Measurements from ENCODE around the gene FOXN3.

FOXN3 gene

GRCh38 chr14:89134640-89135039 is 282.4 kb downstream of the FOXN3 start:
- TF ChIP-seq CTCF (IDR thresholded peaks at IDR 0.05; ENCODE audit: extremely low read depth, missing control alignments), result no peak

DNA sequence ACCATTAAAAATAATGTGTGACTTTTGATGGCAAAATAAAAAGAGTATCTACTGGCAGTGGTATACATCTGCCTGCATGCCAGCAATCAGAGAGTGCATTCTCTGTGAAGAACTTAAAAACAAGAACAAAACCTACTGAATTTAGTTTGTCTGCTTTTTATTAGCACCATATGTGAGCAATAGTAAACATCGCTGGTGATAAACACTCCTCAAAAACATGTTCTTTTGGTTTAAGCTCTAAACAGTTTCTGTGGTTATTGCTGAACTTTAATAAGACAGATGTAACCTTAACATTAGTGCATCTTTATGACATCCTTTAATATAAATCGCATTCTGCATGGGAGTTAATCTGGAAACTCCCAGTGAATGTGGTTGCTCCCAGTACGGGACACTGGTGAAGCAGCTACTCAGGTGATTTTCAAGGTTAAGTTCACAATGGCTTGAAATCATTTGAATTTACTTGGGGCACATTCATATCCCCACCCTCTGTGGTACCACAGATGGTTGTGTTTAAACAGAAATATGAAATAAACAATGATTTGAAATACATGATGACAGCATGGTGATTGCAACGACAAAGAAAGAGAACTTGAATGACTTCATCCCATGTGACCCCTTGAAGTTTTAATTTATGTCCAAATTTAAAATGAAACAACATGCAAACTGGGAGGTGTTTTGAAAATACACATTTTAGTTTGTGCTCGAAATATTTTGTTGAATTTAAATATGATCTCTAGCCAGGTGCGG is 285.9 kb downstream of the FOXN3 start:
- no peak for DNase-seq (ENCODE audit: low spot score)
- no peak for TF ChIP-seq CTCF (IDR thresholded peaks at IDR 0.05; ENCODE audit: extremely low read depth, missing control alignments)

More at GRCh38 chr14:89134640-89135039, 282.4 kb downstream of the FOXN3 start:
- DNase-seq (ENCODE audit: low spot score), result no peak

DNA sequence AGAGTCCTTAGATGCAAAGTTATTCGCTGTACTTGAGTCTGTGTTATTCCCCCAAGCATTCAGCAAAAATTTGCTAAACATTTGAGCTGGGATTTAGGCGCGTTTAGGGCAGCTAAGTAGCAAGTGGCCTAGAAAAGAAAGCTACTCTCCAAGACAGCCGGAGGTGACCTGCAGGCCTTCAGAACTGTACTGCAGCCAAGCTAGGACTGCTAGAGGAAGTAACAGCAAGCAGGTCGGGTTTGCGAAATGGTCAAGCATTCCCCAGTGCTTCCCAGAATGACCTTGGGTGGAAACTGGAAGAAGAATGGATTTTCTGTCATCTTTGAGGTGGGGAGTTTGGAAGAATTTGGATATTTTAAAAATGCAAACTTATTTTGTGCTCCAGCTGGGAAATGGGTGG is 287.5 kb downstream of the FOXN3 start:
- TF ChIP-seq CTCF (IDR thresholded peaks at IDR 0.05; ENCODE audit: extremely low read depth, missing control alignments), result no peak
- DNase-seq (ENCODE audit: low spot score), result no peak

- TF ChIP-seq CTCF (IDR thresholded peaks at IDR 0.05; ENCODE audit: extremely low read depth, missing control alignments), result no peak
- no peak for DNase-seq (ENCODE audit: low spot score)
These were observed 288.6 kb downstream of the FOXN3 start for GRCh38 chr14:89128311-89129026.

DNA sequence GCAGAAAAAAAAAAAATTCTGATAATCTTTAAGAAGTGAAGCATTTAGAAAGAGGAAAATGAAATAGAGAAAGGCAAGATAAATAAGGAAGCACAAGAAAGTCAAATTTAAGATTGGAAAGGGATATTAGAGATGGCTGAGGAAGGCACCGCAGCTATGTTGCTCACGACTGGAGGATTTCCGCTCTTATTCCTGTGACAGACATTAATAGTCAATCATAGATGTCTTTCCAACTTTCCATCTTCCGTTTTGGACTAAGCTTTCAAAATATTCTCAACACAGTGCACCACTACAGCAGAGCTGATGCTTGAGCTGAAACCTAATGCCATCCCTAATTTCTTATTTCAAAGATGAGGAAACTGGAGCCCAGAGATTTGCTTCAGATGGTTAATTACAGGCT is 290.6 kb downstream of the FOXN3 start:
- DNase-seq (ENCODE audit: low spot score), result no peak
- TF ChIP-seq CTCF (IDR thresholded peaks at IDR 0.05; ENCODE audit: extremely low read depth, missing control alignments), result no peak

- no peak for DNase-seq (ENCODE audit: low spot score)
- TF ChIP-seq CTCF (IDR thresholded peaks at IDR 0.05; ENCODE audit: extremely low read depth, missing control alignments), result no peak
These were observed 291.8 kb downstream of the FOXN3 start for GRCh38 chr14:89125216-89125615.

DNA sequence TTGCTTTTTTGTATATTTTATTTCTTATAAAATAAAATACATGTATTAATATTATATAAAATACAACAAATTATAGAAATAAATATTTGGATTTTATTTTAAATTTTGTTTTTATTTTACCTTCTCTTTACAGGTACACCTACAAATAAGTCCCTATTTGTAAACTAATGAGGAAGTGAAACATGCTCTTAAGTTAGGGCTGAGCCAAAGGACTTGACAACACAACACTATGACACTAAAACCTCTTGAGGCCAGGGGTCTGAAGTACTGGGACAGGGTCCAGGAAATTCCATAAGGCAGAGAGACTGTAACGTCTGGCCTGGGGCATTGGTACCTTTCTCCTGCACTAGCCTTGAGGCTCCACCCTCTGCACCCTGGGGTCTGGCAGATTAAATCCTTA is 293.2 kb downstream of the FOXN3 start:
- no peak for TF ChIP-seq CTCF (IDR thresholded peaks at IDR 0.05; ENCODE audit: extremely low read depth, missing control alignments)

More for the DNA sequence above, 293.2 kb downstream of the FOXN3 start:
- no peak for DNase-seq (ENCODE audit: low spot score)
